ENCODE data around the gene MAPK11. TPM values are rescaled to one million over a fixed set of nuclear protein-coding genes. Genes with fewer than 3 reads are reported as not detected.

MAPK11 gene
- total and polyA plus RNA-seq, 10 of the 15 experiments (the other 5 are each of a cell fraction or from before 2014, with no cell fraction given), result 0.05 to 12.8 (median 3.7) TPM

DNA sequence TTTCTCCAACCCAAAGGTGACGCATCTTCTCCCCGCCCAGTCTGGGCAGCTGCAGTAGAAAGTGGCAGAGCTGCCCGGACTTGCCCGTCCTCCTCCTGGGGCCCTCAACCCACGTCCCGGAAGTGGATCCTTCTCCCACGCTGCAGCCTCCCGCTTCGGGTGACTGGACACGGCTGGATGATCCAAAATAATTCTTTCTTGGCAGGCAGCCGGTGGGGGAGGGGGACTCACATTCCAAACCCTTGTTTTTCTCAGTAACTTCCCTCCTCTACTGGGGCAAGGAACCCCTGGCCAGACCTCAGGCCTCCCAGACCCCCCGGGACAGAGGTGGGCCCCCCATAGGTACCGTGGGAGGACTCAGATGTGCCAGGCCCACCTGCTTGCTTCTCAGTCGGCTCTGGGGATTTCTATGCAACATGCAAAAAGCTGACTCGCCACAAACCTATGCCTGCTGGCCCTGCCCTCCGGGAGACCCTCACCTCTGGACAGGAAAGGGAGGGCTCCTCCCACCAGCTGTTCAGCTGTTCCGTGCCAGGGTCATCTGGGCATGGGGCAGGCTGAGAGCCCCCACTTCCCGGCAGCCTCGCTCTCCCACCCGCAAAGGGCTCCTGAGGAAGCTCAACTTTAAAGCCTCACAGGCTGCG, 35.9 kb upstream of the MAPK11 start (continued):
- TF ChIP-seq, protein P1, sequence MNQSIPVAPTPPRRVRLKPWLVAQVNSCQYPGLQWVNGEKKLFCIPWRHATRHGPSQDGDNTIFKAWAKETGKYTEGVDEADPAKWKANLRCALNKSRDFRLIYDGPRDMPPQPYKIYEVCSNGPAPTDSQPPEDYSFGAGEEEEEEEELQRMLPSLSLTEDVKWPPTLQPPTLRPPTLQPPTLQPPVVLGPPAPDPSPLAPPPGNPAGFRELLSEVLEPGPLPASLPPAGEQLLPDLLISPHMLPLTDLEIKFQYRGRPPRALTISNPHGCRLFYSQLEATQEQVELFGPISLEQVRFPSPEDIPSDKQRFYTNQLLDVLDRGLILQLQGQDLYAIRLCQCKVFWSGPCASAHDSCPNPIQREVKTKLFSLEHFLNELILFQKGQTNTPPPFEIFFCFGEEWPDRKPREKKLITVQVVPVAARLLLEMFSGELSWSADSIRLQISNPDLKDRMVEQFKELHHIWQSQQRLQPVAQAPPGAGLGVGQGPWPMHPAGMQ (IDR thresholded peaks at IDR 0.05; ENCODE audit: borderline replicate concordance), result no peak
- peak in 1 of 2 experiments; percentile 64; a peak in 1 of 3 replicates for TF ChIP-seq EGR1 (IDR thresholded peaks at IDR 0.05; ENCODE audit: borderline replicate concordance in 1 of 2, low read depth in 2 of 2, low read length in 2 of 2)
- no peak for TF ChIP-seq LARP7 (IDR thresholded peaks at IDR 0.05)
- TF ChIP-seq POU2F2 (IDR thresholded peaks at IDR 0.05; ENCODE audit: borderline replicate concordance, low read depth, low read length), result no peak; the same call in 2 of the 3 replicates
- 0 out of 2 replicates have a peak, but pooled peaks have one; percentile 25 for TF ChIP-seq CBFB (IDR thresholded peaks at IDR 0.05; ENCODE audit: low read depth)
- no peak for TF ChIP-seq MYC (IDR thresholded peaks at IDR 0.05; ENCODE audit: insufficient read depth, insufficient read length, insufficient replicate concordance, low read length, severe bottlenecking)
- TF ChIP-seq NRF1 (conservative IDR thresholded peaks at IDR 0.05; ENCODE audit: low read depth, low read length), result no peak
- no peak for TF ChIP-seq ZNF24 (IDR thresholded peaks at IDR 0.05)
- TF ChIP-seq, protein P2, sequence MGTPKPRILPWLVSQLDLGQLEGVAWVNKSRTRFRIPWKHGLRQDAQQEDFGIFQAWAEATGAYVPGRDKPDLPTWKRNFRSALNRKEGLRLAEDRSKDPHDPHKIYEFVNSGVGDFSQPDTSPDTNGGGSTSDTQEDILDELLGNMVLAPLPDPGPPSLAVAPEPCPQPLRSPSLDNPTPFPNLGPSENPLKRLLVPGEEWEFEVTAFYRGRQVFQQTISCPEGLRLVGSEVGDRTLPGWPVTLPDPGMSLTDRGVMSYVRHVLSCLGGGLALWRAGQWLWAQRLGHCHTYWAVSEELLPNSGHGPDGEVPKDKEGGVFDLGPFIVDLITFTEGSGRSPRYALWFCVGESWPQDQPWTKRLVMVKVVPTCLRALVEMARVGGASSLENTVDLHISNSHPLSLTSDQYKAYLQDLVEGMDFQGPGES (IDR thresholded peaks at IDR 0.05), result no peak
- TF ChIP-seq, protein P3, sequence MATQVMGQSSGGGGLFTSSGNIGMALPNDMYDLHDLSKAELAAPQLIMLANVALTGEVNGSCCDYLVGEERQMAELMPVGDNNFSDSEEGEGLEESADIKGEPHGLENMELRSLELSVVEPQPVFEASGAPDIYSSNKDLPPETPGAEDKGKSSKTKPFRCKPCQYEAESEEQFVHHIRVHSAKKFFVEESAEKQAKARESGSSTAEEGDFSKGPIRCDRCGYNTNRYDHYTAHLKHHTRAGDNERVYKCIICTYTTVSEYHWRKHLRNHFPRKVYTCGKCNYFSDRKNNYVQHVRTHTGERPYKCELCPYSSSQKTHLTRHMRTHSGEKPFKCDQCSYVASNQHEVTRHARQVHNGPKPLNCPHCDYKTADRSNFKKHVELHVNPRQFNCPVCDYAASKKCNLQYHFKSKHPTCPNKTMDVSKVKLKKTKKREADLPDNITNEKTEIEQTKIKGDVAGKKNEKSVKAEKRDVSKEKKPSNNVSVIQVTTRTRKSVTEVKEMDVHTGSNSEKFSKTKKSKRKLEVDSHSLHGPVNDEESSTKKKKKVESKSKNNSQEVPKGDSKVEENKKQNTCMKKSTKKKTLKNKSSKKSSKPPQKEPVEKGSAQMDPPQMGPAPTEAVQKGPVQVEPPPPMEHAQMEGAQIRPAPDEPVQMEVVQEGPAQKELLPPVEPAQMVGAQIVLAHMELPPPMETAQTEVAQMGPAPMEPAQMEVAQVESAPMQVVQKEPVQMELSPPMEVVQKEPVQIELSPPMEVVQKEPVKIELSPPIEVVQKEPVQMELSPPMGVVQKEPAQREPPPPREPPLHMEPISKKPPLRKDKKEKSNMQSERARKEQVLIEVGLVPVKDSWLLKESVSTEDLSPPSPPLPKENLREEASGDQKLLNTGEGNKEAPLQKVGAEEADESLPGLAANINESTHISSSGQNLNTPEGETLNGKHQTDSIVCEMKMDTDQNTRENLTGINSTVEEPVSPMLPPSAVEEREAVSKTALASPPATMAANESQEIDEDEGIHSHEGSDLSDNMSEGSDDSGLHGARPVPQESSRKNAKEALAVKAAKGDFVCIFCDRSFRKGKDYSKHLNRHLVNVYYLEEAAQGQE (IDR thresholded peaks at IDR 0.05; ENCODE audit: low read depth, low read length), result no peak
- TF ChIP-seq, protein P4, sequence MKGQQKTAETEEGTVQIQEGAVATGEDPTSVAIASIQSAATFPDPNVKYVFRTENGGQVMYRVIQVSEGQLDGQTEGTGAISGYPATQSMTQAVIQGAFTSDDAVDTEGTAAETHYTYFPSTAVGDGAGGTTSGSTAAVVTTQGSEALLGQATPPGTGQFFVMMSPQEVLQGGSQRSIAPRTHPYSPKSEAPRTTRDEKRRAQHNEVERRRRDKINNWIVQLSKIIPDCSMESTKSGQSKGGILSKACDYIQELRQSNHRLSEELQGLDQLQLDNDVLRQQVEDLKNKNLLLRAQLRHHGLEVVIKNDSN (IDR thresholded peaks at IDR 0.05; ENCODE audit: borderline replicate concordance, extremely low read length, insufficient read depth, low read depth, low read length), result no peak
- no peak; the same call in 1 of the 2 replicates for TF ChIP-seq MTA3 (IDR thresholded peaks at IDR 0.05; ENCODE audit: borderline replicate concordance, low read length)
- TF ChIP-seq SREBF1 (IDR thresholded peaks at IDR 0.05; ENCODE audit: low read length), result no peak
- TF ChIP-seq CHD1 (IDR thresholded peaks at IDR 0.05; ENCODE audit: low read depth, low read length), result 0 out of 2 replicates have a peak, but pooled peaks have one; percentile 68
- peak; percentile 77; the same call in 1 of the 2 replicates for TF ChIP-seq NBN (IDR thresholded peaks at IDR 0.05)
- no peak for TF ChIP-seq SIX5 (IDR thresholded peaks at IDR 0.05; ENCODE audit: low read depth, low read length, severe bottlenecking)
- TF ChIP-seq, protein P5, sequence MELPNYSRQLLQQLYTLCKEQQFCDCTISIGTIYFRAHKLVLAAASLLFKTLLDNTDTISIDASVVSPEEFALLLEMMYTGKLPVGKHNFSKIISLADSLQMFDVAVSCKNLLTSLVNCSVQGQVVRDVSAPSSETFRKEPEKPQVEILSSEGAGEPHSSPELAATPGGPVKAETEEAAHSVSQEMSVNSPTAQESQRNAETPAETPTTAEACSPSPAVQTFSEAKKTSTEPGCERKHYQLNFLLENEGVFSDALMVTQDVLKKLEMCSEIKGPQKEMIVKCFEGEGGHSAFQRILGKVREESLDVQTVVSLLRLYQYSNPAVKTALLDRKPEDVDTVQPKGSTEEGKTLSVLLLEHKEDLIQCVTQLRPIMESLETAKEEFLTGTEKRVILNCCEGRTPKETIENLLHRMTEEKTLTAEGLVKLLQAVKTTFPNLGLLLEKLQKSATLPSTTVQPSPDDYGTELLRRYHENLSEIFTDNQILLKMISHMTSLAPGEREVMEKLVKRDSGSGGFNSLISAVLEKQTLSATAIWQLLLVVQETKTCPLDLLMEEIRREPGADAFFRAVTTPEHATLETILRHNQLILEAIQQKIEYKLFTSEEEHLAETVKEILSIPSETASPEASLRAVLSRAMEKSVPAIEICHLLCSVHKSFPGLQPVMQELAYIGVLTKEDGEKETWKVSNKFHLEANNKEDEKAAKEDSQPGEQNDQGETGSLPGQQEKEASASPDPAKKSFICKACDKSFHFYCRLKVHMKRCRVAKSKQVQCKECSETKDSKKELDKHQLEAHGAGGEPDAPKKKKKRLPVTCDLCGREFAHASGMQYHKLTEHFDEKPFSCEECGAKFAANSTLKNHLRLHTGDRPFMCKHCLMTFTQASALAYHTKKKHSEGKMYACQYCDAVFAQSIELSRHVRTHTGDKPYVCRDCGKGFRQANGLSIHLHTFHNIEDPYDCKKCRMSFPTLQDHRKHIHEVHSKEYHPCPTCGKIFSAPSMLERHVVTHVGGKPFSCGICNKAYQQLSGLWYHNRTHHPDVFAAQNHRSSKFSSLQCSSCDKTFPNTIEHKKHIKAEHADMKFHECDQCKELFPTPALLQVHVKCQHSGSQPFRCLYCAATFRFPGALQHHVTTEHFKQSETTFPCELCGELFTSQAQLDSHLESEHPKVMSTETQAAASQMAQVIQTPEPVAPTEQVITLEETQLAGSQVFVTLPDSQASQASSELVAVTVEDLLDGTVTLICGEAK (IDR thresholded peaks at IDR 0.05; ENCODE audit: borderline replicate concordance), result peak; percentile 40; the same call in 1 of the 2 replicates
- no peak for TF ChIP-seq ZNF217 (IDR thresholded peaks at IDR 0.05)
- no peak for TF ChIP-seq BRCA1 (IDR thresholded peaks at IDR 0.05; ENCODE audit: low read depth, low read length)

All from GM12878 (cell line).